Colon (tissue), 2 donors: ENCODE data around the gene BTF3L4.
"Not testable (repeated sequence)": the region's sequence is repeated elsewhere in the genome, so short reads cannot be mapped to it uniquely, and the experiment has no call there.

Experiments
- FAIRE-seq: peaks from 2 replicates; lab custom pipeline; 2012; peaks lifted over from hg19 to GRCh38; lab: Jason Lieb, UNC
- donor health status: control.
- donor health status: control.

Gene BTF3L4

DNA sequence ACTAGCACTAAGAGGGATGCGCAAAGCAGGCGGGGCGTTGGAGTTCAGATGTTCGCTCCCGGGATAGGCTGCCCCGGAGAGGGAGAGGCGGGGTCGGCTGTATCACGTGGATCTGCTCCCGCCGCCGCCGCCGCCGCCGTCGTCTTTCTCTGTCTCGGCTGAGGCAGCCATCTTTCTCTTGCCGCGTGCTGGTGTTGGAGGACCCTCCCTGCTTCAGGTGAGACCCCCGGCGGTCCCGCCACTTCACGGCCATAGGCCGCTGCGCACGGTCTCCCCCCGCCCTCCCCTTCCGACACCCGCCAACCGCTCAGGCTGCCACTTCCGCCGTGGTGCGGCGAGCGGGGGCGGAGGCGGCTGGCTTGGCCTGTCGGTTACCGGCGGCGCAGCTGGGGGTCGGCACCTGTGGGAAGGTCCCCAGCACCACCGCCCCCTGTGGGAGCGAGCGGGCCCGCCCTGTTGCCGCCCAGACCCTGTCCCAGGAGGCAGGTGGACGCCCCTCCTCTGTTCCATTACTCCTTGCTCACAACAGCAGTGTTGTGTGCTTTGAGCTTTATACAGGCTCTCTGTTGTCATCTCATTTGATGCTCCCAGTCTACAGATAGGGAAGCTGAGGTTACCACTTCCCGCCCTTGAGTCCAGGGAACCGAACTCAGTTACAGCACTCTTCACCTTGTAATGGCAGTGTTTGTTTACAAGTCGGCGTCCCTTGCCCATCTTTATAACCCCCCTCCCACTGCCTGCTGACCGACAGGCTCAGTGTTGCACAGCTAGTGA, at the start of gene BTF3L4:
Gene BTF3L4, plus strand, starts transcription at position 133 of the 774 bp plus-strand sequence. CDS start 3,553 bp downstream, outside the sequence.
- no peak for FAIRE-seq

DNA sequence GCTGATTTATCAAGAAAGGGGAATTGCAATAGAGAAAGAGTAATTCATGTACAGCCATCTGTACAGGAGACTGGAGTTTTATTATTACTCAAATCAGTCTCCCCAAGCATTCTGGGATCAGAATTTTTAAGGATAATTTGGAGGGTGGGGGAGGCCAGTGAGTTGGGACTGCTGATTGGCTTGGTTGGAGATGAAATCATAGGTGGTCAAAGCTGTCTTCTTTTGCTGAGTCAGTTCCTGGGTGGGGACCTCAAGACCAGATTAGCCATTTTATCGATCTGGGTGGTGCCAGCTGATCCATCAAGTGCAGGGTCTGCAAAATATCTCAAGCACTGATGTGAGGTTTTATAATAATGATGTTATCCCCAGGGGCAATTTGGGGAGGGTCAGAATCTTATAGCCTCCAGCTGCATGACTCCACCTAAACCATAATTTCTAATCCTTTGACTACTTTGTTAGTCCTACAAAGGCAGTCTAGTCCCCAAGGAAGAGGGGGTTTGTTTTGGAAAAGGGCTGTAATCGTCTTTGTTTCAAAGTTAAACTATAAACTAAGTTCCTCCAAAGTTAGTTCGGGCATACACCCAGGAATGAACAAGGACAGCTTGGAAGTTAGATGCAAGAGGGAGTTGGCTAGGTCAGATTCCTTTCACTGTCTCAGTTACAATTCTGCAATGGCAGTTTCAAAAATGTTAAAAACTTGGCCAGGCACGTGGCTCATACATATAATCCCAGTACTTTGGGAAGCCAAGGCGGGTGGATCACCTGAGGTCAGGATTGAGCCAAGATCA, 48.7 kb upstream of the BTF3L4 start:
- no peak for FAIRE-seq

DNA sequence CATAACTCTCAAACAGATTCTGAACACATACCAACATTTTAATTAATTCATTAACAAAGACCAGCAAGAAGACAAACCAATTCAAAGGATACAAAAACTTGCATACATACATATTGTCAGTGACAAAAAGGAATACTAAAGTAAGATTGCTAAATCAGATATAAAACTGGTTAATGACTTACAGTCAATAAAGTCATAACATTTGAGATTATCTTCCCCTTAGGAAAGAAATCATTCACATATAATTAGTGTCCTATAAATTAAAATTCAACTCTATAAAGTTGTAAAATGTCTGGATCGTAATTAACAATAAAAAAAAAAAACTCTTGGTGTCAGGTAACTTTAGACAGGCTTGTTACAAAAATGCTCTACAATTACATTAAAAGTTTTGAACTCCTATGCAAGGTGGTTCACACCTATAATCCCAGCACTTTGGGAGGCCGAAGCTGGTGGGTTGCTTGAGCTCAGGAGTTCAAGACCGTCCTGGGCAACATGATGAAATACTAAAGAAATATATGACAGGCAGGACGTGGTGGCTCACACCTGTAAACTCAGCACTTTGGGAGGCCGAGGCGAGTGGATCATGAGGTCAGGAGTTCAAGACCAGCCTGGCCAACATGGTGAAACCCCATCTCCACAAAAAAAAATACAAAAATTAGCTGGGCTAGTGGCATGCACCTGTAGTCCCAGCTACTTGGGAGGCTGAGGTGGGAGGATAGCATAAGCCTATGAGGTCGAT, 47.9 kb upstream of the BTF3L4 start:
- peak; percentile 69 for FAIRE-seq

DNA sequence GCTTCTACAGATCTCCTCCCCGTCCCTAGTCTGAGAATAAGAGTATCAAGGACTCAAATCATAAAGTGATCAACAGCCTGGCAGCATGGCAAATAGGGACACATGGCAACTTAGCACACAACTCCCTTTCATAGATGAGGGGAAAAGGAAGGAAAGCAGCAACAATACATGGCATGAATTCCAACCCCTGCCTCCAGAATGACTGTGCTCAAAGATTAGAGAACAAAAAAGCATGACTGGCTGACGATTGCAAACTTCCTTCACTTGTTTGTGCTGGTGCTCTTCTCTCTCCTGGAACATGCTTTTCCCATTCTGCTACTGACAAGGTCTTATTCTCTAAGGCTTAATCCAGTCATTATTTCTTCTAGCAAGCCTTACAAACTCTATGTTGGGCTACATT, 34.0 kb upstream of the BTF3L4 start:
- no peak for FAIRE-seq

DNA sequence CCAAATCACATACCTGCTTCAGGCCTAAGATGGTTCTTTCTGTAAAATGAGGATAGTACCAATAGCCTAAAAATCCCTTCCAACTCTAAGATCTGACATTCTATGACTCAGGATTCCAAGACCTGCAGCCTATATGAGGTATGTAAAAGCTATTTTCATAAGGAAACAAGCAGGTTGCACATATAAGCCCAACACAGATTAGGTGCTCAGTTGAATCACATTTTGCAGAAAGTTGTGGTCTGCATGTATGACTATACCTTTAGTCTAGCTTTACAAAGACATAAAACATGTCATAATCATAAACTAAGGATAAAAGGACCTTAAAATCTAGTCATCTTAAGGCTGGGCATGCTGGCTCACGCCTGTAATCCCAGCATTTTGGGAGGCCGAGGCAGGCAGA, 29.8 kb upstream of the BTF3L4 start:
- no peak for FAIRE-seq

DNA sequence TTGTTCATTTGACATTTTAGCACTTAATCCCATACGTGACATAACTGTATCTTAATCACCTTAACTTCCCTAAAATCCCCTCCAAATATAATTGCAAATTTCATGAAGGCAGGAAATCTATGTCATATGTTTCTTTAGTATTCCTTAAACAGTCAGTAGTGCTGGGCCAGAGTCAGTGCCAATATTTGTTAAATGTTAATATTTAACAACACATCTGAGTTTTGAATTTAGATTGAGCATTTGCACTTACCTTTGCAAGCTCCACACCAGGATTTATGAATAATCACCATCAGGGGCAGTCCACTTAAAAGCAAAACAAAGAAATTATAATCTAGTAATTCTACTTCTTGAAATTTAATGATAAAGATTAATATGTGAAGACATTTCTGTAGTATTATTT, 27.8 kb upstream of the BTF3L4 start:
- no peak for FAIRE-seq

DNA sequence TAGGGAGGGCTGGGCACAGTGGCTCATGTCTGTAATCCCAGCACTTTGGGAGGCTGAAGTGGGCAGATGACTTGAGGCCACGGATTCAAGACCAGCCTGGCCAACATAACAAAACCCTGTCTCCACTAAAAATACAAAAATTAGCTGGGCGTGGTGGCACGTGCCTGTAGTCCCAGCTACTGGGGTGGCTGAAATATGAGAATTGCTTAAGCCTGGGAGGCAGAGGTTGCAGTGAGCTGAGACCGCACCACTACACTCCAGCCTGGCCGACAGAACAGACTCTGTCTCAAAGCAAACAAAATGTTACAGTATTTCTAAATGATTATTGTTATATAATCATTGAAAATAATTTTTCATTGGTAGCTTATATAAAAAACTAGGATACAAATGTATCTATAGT, 27.3 kb upstream of the BTF3L4 start:
- FAIRE-seq = not testable (repeated sequence)

DNA sequence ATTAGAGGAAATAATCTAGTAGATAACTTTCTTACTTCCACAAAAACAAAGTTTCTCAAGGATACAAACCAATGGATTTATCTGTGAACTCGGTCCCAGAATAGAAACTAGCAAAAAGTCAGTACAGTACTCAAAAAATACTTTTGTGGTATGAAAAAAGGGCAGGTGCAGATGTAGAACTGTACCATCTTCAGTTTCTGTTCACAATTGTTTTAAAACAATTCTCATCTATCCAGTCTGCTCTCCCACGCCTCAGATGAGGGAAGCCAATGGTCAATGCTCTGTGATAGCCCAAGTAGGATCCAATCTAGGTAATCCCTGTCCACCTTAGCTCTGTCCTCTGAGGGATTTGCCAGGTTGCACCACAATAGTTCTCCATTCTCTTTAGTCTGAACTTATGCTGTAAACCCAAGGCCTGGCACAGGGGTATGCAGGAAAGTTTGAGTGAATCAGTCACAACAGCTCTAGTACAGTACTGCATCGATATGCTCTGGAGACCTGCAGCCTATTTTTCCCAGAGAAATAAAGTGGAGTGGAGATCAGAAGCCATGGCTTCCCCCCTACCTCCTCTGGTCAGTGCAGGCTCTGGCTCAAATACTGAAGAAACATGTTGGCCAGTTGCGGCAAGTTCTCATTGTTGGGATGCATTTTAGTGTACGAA, 23.8 kb upstream of the BTF3L4 start:
- FAIRE-seq = no peak

DNA sequence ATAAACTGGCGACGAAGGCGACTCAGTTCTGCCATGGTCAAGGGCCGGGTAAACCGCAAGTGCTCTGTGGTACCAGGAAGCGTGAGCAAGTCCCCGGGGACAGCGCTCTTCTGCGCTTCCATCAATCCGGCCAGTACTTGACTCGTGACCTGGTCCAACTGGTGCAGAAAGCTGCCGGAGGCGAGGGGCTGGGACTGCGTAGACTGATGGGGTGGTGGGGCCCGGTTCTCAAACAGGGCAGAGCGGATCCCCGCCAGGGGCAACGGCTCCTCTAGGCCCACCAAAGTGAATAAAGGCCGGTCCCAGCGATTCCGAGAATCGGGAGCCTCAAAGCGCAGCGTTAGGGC, 23.3 kb upstream of the BTF3L4 start:
- no peak for FAIRE-seq

DNA sequence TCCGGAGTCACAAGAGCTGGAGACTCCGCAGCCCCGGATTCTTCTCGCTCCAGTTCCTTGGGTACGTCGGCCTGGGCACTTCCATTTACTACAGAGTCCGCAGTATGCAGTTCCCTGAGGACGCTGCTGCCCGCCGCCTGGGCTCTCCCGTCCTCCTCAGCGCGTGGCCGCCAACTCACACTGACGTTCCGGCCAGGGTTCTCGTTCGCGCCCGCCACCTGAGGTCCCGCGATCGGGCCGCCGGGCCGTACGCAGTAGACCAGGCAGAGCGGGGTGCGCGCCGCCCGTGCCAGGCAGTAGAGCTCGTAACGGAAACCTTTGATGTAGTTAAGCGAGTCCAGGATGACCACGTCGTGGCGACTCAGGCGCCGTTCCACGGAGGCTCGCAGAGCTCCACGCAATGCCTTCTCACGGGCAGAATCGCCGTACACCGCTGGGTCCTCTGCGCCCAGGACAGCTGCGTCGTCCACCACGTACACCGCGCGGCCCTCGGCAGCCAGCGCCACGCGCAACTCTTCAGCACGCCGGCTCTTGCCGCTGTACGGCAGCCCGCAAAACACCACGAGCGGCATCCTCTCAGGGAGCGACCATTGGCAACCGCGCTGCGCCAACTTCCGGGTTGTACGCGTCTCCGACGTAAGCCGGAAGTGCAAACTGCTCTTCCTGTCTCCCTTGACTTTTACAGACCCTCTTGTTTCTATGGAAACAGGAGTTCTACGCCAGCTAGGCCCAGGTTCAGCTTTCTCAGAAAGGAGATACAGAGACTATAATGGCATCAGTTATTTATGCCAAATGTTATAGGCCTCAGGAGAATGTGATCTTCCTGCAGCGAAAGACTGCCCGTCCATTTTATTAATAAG, 22.7 kb upstream of the BTF3L4 start, which contains the start of gene KTI12:
Gene KTI12, minus strand, starts transcription at position 621 of the 860 bp plus-strand sequence. Its CDS starts 49 bp downstream, at position 572.
- FAIRE-seq = no peak

DNA sequence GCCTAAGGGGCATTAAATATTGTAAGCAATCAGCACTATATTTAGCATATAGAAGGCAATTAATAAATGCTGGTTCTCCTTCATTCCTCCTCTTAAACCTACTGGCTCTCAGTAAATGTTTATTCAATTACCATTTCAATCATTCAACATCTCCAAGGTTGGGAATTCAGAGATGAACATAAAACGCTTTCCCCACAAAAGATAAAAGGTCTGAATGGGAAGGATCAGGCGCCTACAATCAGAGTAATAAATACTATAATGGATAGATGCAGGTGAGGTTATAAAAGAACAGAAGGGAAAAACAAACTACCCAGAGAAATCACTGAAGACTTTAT, 22.1 kb upstream of the BTF3L4 start:
- no peak for FAIRE-seq

DNA sequence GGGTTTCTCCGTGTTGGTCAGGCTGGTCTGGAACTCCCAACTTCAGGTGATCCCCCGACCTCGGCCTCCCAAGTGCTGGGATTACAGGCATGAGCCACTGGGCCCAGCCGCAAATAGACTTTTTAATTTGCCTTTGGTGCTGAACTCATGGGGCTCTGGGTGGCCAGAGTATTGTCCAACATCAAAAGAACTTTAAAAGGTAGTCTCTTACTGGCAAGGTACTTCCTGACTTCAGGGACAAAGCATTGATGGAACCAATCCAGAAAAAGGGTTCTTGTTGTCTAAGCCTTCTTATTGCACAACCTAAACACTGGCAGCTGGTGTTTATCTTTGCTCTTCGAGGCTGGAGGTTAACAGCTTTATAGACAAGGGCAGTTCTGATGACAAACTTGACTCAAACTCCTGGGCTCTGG, 18.7 kb upstream of the BTF3L4 start:
- no peak for FAIRE-seq

DNA sequence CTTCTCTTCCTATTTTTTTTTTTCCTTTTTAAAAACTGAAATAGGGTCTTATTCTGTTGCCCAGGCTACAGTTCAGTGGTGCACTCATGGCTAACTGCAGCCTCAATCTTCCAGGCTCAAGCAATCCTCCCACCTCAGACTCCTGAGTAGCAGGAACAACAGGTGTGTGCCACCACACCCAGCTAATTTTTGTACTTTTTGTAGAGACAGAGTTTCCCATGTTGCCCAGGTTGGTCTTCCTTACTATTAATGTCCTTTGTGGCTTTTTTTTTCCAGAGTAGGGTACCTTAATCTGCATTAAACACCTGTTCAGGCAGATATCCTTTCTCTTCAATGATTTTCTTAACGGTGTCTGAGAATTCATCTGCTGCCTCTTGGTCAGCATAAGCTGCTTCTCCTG, 18.2 kb upstream of the BTF3L4 start:
- FAIRE-seq = no peak

DNA sequence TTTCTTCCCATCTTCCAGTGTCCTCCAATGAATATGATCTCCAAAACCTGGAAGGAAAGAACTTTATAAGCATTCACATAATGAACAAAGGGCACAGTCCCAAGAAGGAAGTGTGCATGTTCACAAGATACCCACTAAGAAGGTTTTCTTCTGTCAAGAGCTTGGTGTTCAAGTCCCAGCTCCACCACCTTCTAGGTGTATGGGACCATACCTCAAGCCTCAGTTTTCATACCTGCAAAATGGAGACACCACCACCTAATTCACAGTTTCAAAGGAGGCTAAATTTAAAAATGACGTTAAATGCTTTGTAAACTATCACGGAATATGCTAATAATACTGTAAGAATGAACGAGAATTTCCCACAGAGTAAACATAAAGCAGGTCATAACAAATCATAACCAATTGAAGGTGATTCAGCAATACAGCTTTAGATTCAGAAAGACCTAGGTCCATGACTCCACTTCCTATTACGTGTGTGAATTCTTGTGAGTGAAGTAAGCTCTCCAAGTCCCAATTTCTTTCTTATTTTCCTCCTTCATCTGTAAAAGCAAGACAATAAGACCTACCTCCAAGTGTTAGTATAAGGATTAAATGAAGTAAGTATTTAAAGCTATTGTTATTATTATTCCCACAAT, 14.4 kb upstream of the BTF3L4 start:
- FAIRE-seq = no peak

DNA sequence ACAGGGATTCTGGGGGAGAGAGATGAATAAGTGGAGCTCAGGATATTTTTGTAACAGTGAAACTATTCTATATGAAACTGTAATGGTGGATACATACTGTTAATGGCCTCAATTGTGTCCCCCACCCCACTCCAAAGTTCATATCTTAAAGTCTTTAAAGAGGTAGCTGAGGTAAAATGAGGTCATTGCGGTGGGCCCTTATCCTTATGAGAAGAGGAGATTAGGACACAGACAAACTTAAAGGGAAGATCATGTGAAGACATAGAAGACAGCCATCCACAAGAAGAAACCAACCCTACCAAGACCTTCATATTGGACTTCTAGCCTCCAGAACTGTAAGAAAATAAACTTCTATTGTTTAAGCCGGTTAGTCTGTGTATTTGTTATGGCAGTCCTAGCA, 10.9 kb upstream of the BTF3L4 start:
- FAIRE-seq = no peak

DNA sequence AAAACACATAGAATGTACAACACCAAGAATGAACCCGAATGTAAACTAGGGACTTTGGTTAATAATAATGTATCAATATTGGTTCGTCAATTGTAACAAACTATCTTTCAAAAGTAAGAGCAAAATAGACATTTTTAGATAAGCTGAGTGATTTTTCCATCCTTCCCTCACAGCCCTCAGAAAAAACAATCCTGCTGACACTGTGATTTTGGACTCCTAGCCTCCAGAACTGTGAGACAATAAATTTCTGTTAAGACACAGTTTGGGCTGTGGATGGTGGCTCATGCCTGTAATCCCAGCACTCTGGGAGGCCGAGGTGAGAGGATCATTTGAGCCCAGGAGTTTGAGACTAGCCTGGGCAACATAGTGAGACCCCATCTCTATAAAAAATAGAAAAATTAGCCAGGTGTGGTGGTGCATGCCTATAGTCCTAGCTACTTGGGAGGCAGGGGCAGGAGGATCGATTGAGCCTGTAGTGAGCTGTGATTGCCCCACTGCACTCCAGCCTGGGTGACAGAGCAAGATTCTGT, 10.4 kb upstream of the BTF3L4 start:
- FAIRE-seq = not testable (repeated sequence)

DNA sequence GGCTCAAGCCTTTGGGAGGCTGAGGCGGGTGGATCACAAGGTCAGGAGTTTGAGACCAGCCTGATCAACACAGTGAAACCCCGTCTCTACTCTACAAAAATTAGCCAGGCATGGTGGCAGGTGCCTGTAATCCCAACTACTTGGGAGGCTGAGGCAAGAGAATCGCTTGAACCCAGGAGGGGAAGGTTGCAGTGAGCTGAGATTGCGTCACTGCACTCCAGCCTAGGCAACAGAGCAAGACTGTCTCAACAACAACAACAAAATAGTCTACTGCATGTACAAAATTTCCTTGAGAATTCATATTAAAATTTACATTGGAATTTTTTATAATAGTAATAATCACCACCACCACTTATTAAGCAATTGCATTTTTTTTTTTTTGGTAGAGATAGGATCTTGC, 6.8 kb upstream of the BTF3L4 start:
- not testable (repeated sequence) for FAIRE-seq

DNA sequence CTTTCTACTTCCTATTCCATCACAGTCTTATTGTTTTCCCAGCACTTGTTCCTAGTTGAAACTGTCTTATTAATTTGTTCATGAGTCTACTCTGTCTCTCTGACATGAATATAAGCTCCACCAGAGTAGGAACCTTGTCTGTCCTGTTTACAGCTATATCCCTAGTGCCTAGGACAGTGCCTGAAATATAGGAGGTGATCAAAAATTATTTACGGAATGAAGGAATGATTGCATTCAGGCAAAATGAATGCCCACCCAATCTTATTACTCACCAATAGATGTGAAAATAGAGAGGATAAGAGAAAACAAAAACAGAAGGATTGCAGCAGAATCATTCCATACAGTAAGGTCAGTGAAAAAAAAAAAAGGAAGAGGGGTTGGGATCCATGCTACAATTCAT, 2.2 kb upstream of the BTF3L4 start:
- no peak for FAIRE-seq

DNA sequence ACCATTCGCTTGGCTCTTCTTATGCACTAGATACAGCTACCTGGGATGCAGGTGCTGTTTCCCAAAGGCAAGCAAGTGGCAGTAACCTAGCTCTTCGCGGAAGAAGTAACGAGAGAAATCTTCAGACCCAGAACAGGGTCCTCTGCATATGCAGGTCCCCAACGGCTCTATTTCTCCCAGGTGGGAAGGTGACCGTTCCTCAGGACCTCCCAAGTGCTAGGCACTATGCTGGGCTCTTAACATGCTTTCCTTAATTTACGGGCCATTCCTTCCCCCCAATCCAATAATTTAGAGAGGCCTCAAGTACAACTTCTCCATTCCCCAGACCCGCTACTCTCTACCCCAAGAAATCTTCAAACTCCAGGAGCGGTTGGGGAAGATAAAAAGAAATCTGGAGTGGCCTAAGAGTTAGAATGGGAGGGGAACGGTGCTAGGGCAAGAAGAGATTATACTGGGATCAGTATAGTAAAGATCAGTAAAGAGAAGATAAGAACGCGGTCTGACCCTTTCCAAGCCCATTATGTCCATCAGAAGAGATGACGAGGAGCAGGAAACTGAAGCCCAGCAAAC, 1.5 kb upstream of the BTF3L4 start:
- FAIRE-seq = no peak
